Measurements from ENCODE around the gene SGPP1.
"Not testable (repeated sequence)": the region's sequence is repeated elsewhere in the genome, so short reads cannot be mapped to it uniquely, and the experiment has no call there.

The SGPP1 gene

DNA sequence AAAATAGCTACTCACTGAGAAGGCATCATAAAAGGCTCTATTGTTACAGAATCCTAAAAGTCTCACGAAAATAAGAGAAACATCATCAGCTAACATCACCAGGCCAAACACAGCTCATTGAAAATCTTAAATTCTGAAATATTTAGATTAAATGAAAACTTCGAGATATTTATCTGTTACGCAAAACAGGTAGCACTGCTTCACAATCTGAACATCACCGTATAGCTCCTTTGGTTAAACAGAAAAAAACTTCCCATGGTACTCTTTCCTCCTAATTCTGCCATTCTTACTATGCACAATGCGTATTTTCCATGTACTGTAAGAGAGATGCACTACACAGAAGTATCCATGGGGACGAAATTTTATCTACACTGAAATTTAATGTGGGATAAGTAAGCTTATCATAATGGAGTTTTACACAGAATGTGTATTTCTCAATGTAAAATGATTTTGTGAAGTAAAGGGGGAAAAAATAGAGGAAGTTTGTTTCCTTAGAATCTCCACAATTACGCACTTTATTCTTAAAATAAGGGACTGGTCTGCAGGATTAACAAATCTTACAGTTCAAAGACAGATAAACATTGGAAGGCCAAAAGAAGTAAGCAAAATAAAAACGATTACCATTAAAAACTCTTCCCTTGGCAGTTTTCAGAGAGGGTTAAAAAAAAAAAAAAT is 1.9 kb downstream of the SGPP1 start:
- Histone ChIP-seq H3K4me1 (ENCODE audit: control insufficient read depth, insufficient read depth, low read length) (peaks cover 15% of the 10 kb centered on the region), H3K27me3 (replicated peaks; ENCODE audit: control insufficient read depth, insufficient read depth, low read length) (no peaks in the 10 kb centered on the region), H3K9me3 (ENCODE audit: control insufficient read depth, low read length) (no peaks in the 10 kb centered on the region), H3K36me3 (ENCODE audit: control insufficient read depth, insufficient read depth, low read length, severe bottlenecking) (no peaks in the 10 kb centered on the region), H3K9ac (ENCODE audit: low read length) (peak overlapping the region; percentile 94), H3K4me3 (ENCODE audit: low read length) (peak overlapping the region; percentile 97)
- DNase-seq (ENCODE audit: low read depth), result peak; percentile 11

DNA sequence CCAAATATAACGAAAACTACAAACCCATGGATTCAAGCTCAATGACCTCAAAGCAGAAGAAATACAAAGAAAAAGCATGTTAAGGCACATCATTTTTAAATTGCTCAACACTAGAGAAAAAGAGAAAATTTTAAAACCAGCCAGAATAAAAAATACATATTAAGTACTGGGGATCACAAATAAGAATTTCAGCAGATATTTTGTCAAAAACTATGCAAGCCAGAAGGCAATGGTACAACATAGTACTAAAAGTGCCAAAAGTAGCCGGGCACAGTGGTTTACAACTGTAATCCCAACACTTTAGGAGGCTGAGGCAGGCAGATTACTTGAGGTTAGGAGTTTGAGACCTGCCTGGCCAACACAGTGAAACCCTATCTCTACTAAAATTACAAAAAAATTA is 10.2 kb downstream of the SGPP1 start:
- H3K27me3 ChIP-seq (replicated peaks; ENCODE audit: control insufficient read depth, insufficient read depth, low read length), result no peaks in the 10 kb centered on the region
- H3K36me3 ChIP-seq (ENCODE audit: control insufficient read depth, insufficient read depth, low read length, severe bottlenecking), result no peaks in the 10 kb centered on the region
- peaks cover 23% of the 10 kb centered on the region for H3K9me3 ChIP-seq (ENCODE audit: control insufficient read depth, low read length)
- no peak overlapping the region for H3K9ac ChIP-seq (ENCODE audit: low read length)
- peak overlapping the region; percentile 27 for H3K4me3 ChIP-seq (ENCODE audit: low read length)
- H3K4me1 ChIP-seq (ENCODE audit: control insufficient read depth, insufficient read depth, low read length), result peaks cover 3% of the 10 kb centered on the region
- peak; percentile 47 for DNase-seq (ENCODE audit: low read depth)

DNA sequence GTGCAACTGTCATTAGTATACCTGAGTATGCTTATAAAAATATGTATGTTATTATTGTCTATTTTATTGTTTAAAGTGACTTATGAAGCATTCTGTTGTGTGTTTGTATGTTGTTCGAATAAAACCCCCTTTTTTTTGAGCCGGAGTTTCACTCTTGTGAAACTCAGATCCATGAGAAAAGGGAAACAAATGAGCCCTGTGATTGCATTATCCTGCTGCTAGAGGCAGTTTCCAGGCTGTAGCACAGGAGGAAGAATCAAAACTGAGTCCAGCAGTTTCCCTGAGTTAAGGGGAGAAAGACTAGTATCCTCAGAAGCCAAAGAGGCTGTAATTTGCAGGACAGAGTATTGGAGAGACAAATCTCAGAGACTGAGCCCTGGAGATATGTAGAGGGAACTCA is 12.5 kb downstream of the SGPP1 start:
- Histone ChIP-seq H3K36me3 (ENCODE audit: control insufficient read depth, insufficient read depth, low read length, severe bottlenecking) (no peaks in the 10 kb centered on the region), H3K4me3 (ENCODE audit: low read length) (no peak overlapping the region), H3K9ac (ENCODE audit: low read length) (no peak overlapping the region), H3K27me3 (replicated peaks; ENCODE audit: control insufficient read depth, insufficient read depth, low read length) (no peaks in the 10 kb centered on the region), H3K4me1 (ENCODE audit: control insufficient read depth, insufficient read depth, low read length) (peaks cover 3% of the 10 kb centered on the region), H3K9me3 (ENCODE audit: control insufficient read depth, low read length) (peaks cover 23% of the 10 kb centered on the region)
- no peak for DNase-seq (ENCODE audit: low read depth)

DNA sequence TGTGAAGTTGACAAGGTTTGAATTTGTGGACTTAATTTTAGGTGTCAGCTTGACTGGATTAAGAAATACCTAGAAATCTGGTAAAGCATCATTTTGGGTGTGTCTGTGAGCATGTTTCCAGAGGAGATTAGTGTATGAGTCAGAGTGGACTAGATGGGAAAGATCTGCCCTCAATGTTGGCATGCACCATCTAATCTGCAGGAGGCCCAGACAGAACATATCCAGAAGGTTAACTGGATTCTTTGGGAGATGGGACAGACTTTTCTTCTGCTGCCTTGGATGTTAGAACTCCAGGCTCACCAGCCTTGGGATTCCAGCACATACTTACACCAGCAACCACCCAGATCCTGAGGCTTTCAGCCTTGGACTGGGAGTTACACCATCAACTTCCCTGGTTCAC is 14.1 kb downstream of the SGPP1 start:
- Histone ChIP-seq H3K9ac (ENCODE audit: low read length) (no peak overlapping the region), H3K4me3 (ENCODE audit: low read length) (no peak overlapping the region), H3K9me3 (ENCODE audit: control insufficient read depth, low read length) (peaks cover 23% of the 10 kb centered on the region), H3K27me3 (replicated peaks; ENCODE audit: control insufficient read depth, insufficient read depth, low read length) (no peaks in the 10 kb centered on the region), H3K36me3 (ENCODE audit: control insufficient read depth, insufficient read depth, low read length, severe bottlenecking) (no peaks in the 10 kb centered on the region), H3K4me1 (ENCODE audit: control insufficient read depth, insufficient read depth, low read length) (peaks cover 3% of the 10 kb centered on the region)
- DNase-seq (ENCODE audit: low read depth), result peak; percentile 57

DNA sequence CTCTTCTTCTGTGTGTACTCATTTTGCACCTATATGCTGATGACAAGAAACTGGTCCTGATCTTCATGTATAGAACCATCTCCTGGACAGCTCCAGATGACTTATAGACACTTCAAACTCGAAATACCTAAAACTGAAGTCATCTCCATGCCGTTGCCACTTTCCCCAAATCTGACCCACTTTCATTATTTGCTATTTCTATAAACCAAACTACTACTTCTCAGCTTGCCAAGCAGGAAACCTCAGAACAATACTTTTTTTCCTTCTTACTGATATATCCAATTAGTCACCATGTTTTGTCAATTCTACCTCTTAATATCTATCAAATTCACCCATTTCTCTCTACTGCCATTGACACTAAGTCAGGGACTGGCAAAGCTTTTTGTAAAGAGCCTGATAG is 14.8 kb downstream of the SGPP1 start:
- peaks cover 17% of the 10 kb centered on the region for H3K9me3 ChIP-seq (ENCODE audit: control insufficient read depth, low read length)
- no peaks in the 10 kb centered on the region for H3K36me3 ChIP-seq (ENCODE audit: control insufficient read depth, insufficient read depth, low read length, severe bottlenecking)

DNA sequence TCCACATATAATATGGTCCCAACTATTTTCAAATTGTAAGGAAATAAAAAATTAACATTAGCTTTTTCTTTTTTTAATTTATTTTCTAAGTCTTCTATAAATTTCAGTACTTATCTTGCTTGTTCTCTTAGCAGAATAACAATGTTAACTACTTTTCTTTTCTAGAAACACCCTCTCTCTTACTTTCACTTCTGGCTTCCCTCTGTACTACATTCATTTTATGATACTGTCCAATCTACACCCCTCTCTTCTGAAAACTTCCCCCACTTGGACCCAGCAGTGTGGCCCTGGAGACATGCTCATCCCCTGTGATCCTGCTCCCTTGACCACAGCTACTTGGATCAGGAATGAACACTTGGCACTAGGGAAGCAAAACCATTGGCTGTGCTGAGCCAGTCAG is 15.7 kb downstream of the SGPP1 start:
- Histone ChIP-seq H3K36me3 (ENCODE audit: control insufficient read depth, insufficient read depth, low read length, severe bottlenecking) (no peaks in the 10 kb centered on the region), H3K4me1 (ENCODE audit: control insufficient read depth, insufficient read depth, low read length) (peaks cover 3% of the 10 kb centered on the region), H3K27me3 (replicated peaks; ENCODE audit: control insufficient read depth, insufficient read depth, low read length) (no peaks in the 10 kb centered on the region), H3K4me3 (ENCODE audit: low read length) (no peak overlapping the region), H3K9ac (ENCODE audit: low read length) (no peak overlapping the region), H3K9me3 (ENCODE audit: control insufficient read depth, low read length) (peaks cover 8% of the 10 kb centered on the region)
- no peak for DNase-seq (ENCODE audit: low read depth)

More for the DNA sequence above, 14.8 kb downstream of the SGPP1 start:
- DNase-seq (ENCODE audit: low read depth), result no peak
- no peak overlapping the region for H3K9ac ChIP-seq (ENCODE audit: low read length)
- peaks cover 3% of the 10 kb centered on the region for H3K4me1 ChIP-seq (ENCODE audit: control insufficient read depth, insufficient read depth, low read length)
- no peaks in the 10 kb centered on the region for H3K27me3 ChIP-seq (replicated peaks; ENCODE audit: control insufficient read depth, insufficient read depth, low read length)
- no peak overlapping the region for H3K4me3 ChIP-seq (ENCODE audit: low read length)

DNA sequence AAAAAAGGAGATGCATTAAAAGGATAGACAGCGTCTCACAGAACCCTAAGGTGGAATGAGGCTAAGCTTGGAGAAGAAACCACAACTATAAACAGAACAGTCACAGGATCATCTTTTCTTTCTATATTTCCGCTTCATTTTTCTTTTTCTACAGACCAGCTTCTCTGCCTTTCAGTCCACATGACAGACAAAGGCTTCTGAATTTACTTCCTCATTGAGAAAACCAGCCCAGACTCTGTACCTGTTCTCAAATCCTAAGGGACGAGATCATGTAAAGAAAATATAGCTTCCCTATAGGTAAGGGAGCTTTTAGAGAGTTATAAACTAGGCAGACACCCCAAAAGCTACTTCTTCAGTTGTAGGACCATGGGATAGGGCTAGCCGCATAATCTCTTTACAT is 17.4 kb downstream of the SGPP1 start:
- peaks cover 3% of the 10 kb centered on the region for H3K4me1 ChIP-seq (ENCODE audit: control insufficient read depth, insufficient read depth, low read length)
- DNase-seq (ENCODE audit: low read depth), result no peak
- H3K4me3 ChIP-seq (ENCODE audit: low read length), result no peak overlapping the region
- no peaks in the 10 kb centered on the region for H3K36me3 ChIP-seq (ENCODE audit: control insufficient read depth, insufficient read depth, low read length, severe bottlenecking)
- H3K9me3 ChIP-seq (ENCODE audit: control insufficient read depth, low read length), result no peaks in the 10 kb centered on the region
- no peak overlapping the region for H3K9ac ChIP-seq (ENCODE audit: low read length)
- no peaks in the 10 kb centered on the region for H3K27me3 ChIP-seq (replicated peaks; ENCODE audit: control insufficient read depth, insufficient read depth, low read length)

DNA sequence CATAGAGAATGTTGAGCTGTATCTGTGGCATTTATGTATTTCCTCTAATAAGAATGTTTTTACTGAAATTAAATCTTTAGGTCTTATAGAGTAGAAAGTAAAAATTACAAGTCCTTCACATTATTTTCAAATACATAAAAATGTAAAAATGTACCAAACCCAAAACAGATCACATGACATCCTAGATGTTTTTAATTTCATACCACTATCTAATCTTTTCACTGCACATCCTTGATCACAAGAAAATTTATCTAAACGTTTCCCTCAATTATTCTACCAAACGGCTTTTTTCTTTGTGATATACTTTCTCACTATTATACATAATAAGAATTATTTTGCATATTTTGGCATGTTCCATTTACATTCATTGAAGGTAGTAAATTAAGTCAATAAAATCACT is 18.3 kb downstream of the SGPP1 start:
- no peaks in the 10 kb centered on the region for H3K9me3 ChIP-seq (ENCODE audit: control insufficient read depth, low read length)
- H3K36me3 ChIP-seq (ENCODE audit: control insufficient read depth, insufficient read depth, low read length, severe bottlenecking), result no peaks in the 10 kb centered on the region
- H3K27me3 ChIP-seq (replicated peaks; ENCODE audit: control insufficient read depth, insufficient read depth, low read length), result no peaks in the 10 kb centered on the region
- H3K9ac ChIP-seq (ENCODE audit: low read length), result no peak overlapping the region
- DNase-seq (ENCODE audit: low read depth), result no peak
- H3K4me1 ChIP-seq (ENCODE audit: control insufficient read depth, insufficient read depth, low read length), result peaks cover 3% of the 10 kb centered on the region
- H3K4me3 ChIP-seq (ENCODE audit: low read length), result no peak overlapping the region

DNA sequence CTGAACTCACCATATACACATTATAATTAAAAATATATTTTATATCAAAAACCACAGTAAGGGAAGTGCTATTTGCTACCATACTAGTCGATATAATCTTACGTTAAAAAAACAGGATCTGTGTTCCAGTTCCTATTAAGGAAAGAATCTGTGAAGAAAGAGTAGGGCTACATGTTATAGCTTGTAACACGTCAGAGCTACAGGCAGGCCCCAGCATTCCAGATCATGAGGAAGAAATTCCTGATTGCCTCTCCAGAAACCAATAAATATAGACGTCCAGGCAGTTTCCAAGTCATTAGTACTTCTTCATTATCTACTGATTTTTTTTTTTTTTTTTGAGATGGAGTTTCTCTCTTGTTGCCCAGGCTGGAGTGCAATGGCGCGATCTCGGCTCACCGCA is 20.6 kb downstream of the SGPP1 start:
- Histone ChIP-seq H3K36me3 (ENCODE audit: control insufficient read depth, insufficient read depth, low read length, severe bottlenecking) (no peaks in the 10 kb centered on the region), H3K9ac (ENCODE audit: low read length) (no peak overlapping the region), H3K4me1 (ENCODE audit: control insufficient read depth, insufficient read depth, low read length) (no peaks in the 10 kb centered on the region), H3K27me3 (replicated peaks; ENCODE audit: control insufficient read depth, insufficient read depth, low read length) (no peaks in the 10 kb centered on the region), H3K4me3 (ENCODE audit: low read length) (no peak overlapping the region), H3K9me3 (ENCODE audit: control insufficient read depth, low read length) (no peaks in the 10 kb centered on the region)
- no peak for DNase-seq (ENCODE audit: low read depth)

DNA sequence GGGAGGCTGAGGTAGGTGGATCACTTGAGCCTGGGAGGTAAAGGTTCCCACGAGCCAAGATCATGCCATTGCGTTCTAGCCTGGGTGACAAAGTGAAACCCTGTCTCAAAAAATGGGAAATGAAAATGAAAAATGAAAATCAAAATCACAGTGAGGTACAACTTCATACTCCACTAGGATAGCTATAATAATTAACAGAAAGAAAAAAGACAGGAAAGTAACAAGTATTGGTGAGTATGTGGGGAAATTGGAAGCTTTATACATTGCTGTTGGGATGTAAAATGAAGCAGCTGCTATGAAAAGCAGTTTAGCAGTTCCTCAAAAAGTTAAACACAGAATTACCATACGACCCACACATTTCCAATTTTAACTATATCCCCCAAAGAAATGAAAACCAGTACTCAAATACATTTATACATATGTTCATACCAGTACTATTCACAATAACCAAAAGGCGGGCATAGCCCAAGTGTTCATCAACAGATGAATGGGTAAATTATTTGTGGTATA is 22.2 kb downstream of the SGPP1 start:
- no peaks in the 10 kb centered on the region for H3K4me1 ChIP-seq (ENCODE audit: control insufficient read depth, insufficient read depth, low read length)
- H3K9me3 ChIP-seq (ENCODE audit: control insufficient read depth, low read length), result no peaks in the 10 kb centered on the region
- H3K4me3 ChIP-seq (ENCODE audit: low read length), result no peak overlapping the region
- no peak for DNase-seq (ENCODE audit: low read depth)
- H3K9ac ChIP-seq (ENCODE audit: low read length), result no peak overlapping the region
- no peaks in the 10 kb centered on the region for H3K36me3 ChIP-seq (ENCODE audit: control insufficient read depth, insufficient read depth, low read length, severe bottlenecking)
- H3K27me3 ChIP-seq (replicated peaks; ENCODE audit: control insufficient read depth, insufficient read depth, low read length), result no peaks in the 10 kb centered on the region

DNA sequence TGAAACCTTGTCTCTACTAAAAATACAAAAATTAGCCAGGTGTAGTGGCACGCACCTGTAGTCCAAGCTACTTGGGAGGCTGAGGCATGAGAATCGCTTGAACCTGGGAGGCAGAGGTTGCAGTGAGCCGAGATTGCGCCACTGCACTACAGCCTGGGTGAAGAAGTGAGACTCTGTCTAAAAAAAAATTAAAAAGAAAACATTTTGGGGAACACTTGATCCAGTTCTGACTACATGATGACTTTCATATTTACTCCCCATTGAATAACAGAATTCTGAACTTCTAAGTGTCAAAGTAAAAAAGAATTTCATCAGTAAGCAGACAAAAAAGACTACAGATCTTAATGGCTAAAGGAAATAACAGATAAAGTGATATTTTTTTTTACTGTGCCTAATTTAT is 25.3 kb downstream of the SGPP1 start:
- not testable (repeated sequence) for H3K9ac ChIP-seq (ENCODE audit: low read length)

More for the DNA sequence above, 25.3 kb downstream of the SGPP1 start:
- not testable (repeated sequence) for H3K36me3 ChIP-seq (ENCODE audit: control insufficient read depth, insufficient read depth, low read length, severe bottlenecking); H3K27me3 ChIP-seq (replicated peaks; ENCODE audit: control insufficient read depth, insufficient read depth, low read length); H3K4me1 ChIP-seq (ENCODE audit: control insufficient read depth, insufficient read depth, low read length); H3K4me3 ChIP-seq (ENCODE audit: low read length); H3K9me3 ChIP-seq (ENCODE audit: control insufficient read depth, low read length); DNase-seq (ENCODE audit: low read depth)

All from adipocyte (in vitro differentiated cells).